ENCODE measurements around the gene SFT2D2.

- TF ChIP-seq ATF3 (IDR thresholded peaks at IDR 0.05; ENCODE audit: insufficient read depth, low read depth, low read length) (no peak), SIN3A (conservative IDR thresholded peaks at IDR 0.05 in 1 of 2, IDR thresholded peaks at IDR 0.05 in 1 of 2; ENCODE audit: low read depth in 1 of 2, low read length in 2 of 2) (no peak), CTCF (IDR thresholded peaks at IDR 0.05; ENCODE audit: control extremely low read depth in 1 of 3, insufficient read depth in 1 of 3, low read depth in 1 of 3, low read length in 3 of 3) (no peak), POLR2AphosphoS5 (IDR thresholded peaks at IDR 0.05; ENCODE audit: low read depth, low read length) (no peak)
These were observed 56.0 kb downstream of the SFT2D2 start for GRCh38 chr1:168281603-168282325.

Data from H1 (cell line).